Esophagus squamous epithelium (tissue), 5 donors: ENCODE results near the gene SLC16A14. TPM values are rescaled to one million over a fixed set of nuclear protein-coding genes. Genes with fewer than 3 reads are reported as not detected.

Source experiments
- DNase-seq: peaks from one replicate; lab custom pipeline; 2025; lab: John Stamatoyannopoulos, UW
- H3K27ac ChIP-seq, 4 donors: fragments of 200-600 bp; sonication (generic); one replicate each; pipeline ENCODE4 v1.5.1; 2016 to 2019; ENCODE audit warnings: mild to moderate bottlenecking in 1 of 4
- H3K27me3 ChIP-seq, 4 donors: fragments of 200-600 bp; sonication (generic); 1 replicate in 3 of 4; 2 replicates in 1 of 4; pipeline versions ENCODE4 v1.5.1 to v1.6.0; 2017 to 2021; ENCODE audit warnings: antibody characterized with exemption in 1 of 4
- H3K36me3 ChIP-seq, 3 donors: fragments of 200-600 bp; sonication (generic); one replicate each; pipeline ENCODE4 v1.5.1; 2016 to 2019
- H3K4me1 ChIP-seq, 3 donors: fragments of 200-600 bp; sonication (generic); one replicate each; pipeline ENCODE4 v1.5.1; 2017 to 2019
- H3K4me3 ChIP-seq, 4 donors: fragments of 200-600 bp; sonication (generic); 1 replicate in 3 of 4; 2 replicates in 1 of 4; pipeline ENCODE4 v1.5.1; 2016 to 2019; ENCODE audit warnings: mild to moderate bottlenecking in 2 of 4, moderate library complexity in 1 of 4
- H3K9me3 ChIP-seq, 3 donors: fragments of 200-600 bp; sonication (generic); one replicate each; pipeline ENCODE4 v1.5.1; 2016 to 2019
- CTCF ChIP-seq, 6 experiments: fragments of 450-650 bp in 4 of 6; fragments of 200-600 bp in 2 of 6; sonication (generic) in 2 of 6; IDR thresholded peaks; one replicate each; pipeline ENCODE4 v1.5.1; 2016 to 2019; ENCODE audit warnings: antibody characterized with exemption in 6 of 6, mild to moderate bottlenecking in 4 of 6, moderate library complexity in 4 of 6
- POLR2A ChIP-seq, 4 donors: fragments of 450-650 bp; IDR thresholded peaks; one replicate each; pipeline ENCODE4 v1.6.1; 2017; ENCODE audit warnings: antibody characterized with exemption in 4 of 4, mild to moderate bottlenecking in 4 of 4, moderate library complexity in 3 of 4
- WGBS, 2 donors: methylation state at CpG; one replicate each; pipeline ENCODE4 v1.1.5; 2018; 5-methylcytosine and 5-hydroxymethylcytosine counted together
- intact Hi-C: fragments of 100-400 bp; cut with DNase I; formaldehyde crosslinking; loops from one replicate; pipeline ENCODE4 v1.15.0; 2022
- total RNA-seq, 4 donors: library from RNA; depleted of rRNA; stranded (reverse); fragments of >200 nt; gene quantifications; one replicate each; pipeline ENCODE4 v1.1.0, GENCODE V29; 2016
- donor health status: DM: yes; HTN: yes; CAD: no.

Gene SLC16A14
- total RNA-seq, 4 donors from 2014 or later, result 1.9 to 7.5 (median 4.9) TPM

- 87 to 95% methylated on average over 7 of the region's 7 CpGs for WGBS, 2 donors
- no peak for DNase-seq
Measured at GRCh38 chr2:230071421-230071820, 2.7 kb upstream of the SLC16A14 start.

GRCh38 chr2:230069402-230069801 is 678 bp upstream of the SLC16A14 start:
- H3K27me3 ChIP-seq, result no peaks in the 10 kb centered on the region
- H3K27ac ChIP-seq, result no peak overlapping the region
- TF ChIP-seq POLR2A (IDR thresholded peaks at IDR 0.05) (no peak), CTCF (IDR thresholded peaks at IDR 0.05) (no peak)
- no peak for DNase-seq
- intact Hi-C loops, result no loop called here
- H3K36me3 ChIP-seq, result no peaks in the 10 kb centered on the region
- H3K4me1 ChIP-seq, result peaks cover 0 to 29% (median 5%) of the 10 kb centered on the region in 3 donors
- H3K4me3 ChIP-seq, result no peak overlapping the region
- WGBS, 2 donors, result 77 to 91% methylated on average over 6 of the region's 6 CpGs
- no peaks in the 10 kb centered on the region for H3K9me3 ChIP-seq

More at GRCh38 chr2:230071421-230071820, 2.7 kb upstream of the SLC16A14 start:
- H3K9me3 ChIP-seq, result no peaks in the 10 kb centered on the region
- no peak overlapping the region for H3K4me3 ChIP-seq
- H3K27ac ChIP-seq, result no peak overlapping the region
- H3K4me1 ChIP-seq, result peaks cover 0 to 28% (median 5%) of the 10 kb centered on the region in 3 donors
- no peak for TF ChIP-seq POLR2A (IDR thresholded peaks at IDR 0.05)
- no peak for TF ChIP-seq CTCF (IDR thresholded peaks at IDR 0.05)
- H3K27me3 ChIP-seq, result no peaks in the 10 kb centered on the region
- H3K36me3 ChIP-seq, result no peaks in the 10 kb centered on the region
- intact Hi-C loops, result no loop called here

GRCh38 chr2:230068016-230068650 is 591 bp downstream of the SLC16A14 start:
- Histone ChIP-seq H3K4me1 (peaks cover 0 to 29% (median 5%) of the 10 kb centered on the region in 3 donors), H3K27me3 (no peaks in the 10 kb centered on the region), H3K4me3 (peak overlapping the region; percentile 63 to 83 (median 74)), H3K9me3 (no peaks in the 10 kb centered on the region), H3K36me3 (no peaks in the 10 kb centered on the region), H3K27ac (peak overlapping the region; percentile 77 to 88 (median 83))
- 0 to 3% methylated on average over 6 to 7 of the region's 60 CpGs for WGBS, 2 donors
- intact Hi-C loops, result no loop called here
- no peak for DNase-seq
- TF ChIP-seq CTCF (IDR thresholded peaks at IDR 0.05) (peak in 3 of 6 experiments; percentile 9 to 31 (median 31)), POLR2A (IDR thresholded peaks at IDR 0.05) (no peak)

- Histone ChIP-seq H3K4me3 (no peak overlapping the region), H3K4me1 (peaks cover 0 to 2% (median 0%) of the 10 kb centered on the region in 3 donors), H3K9me3 (no peaks in the 10 kb centered on the region), H3K27ac (no peak overlapping the region), H3K36me3 (peaks cover 0 to 13% (median 0%) of the 10 kb centered on the region in 3 donors), H3K27me3 (no peaks in the 10 kb centered on the region)
- WGBS, 2 donors, result 89 to 94% methylated on average over 3 of the region's 3 CpGs
- no peak for DNase-seq
- intact Hi-C loops, result no loop called here
- TF ChIP-seq CTCF (IDR thresholded peaks at IDR 0.05) (no peak), POLR2A (IDR thresholded peaks at IDR 0.05) (no peak)
Measured at GRCh38 chr2:230060672-230061293, 7.9 kb downstream of the SLC16A14 start.
